ENCODE measurements around the gene LCN15. TPM values are rescaled to one million over a fixed set of nuclear protein-coding genes. Genes with fewer than 3 reads are reported as not detected.

Gene LCN15
- total and polyA plus RNA-seq, 4 donors: not detected

- TF ChIP-seq JUND (IDR thresholded peaks at IDR 0.05) (no peak), RXRA (IDR thresholded peaks at IDR 0.05) (no peak), GABPA (IDR thresholded peaks at IDR 0.05 in 1 of 2, conservative IDR thresholded peaks at IDR 0.05 in 1 of 2) (no peak), YY1 (IDR thresholded peaks at IDR 0.05) (no peak), ZBTB33 (IDR thresholded peaks at IDR 0.05) (no peak), RAD21 (IDR thresholded peaks at IDR 0.05) (peak; percentile 33 to 52), TAF1 (conservative IDR thresholded peaks at IDR 0.05) (no peak), FOXA1 (IDR thresholded peaks at IDR 0.05) (no peak), MAX (IDR thresholded peaks at IDR 0.05) (no peak), ATF3 (IDR thresholded peaks at IDR 0.05) (no peak), HNF4A (conservative IDR thresholded peaks at IDR 0.05) (peak in 1 of 2 donors; percentile 6), SP1 (IDR thresholded peaks at IDR 0.05) (no peak), CTCF (IDR thresholded peaks at IDR 0.05; ENCODE audit: low read depth, low read length, missing input control) (peak; percentile 48), NR2F2 (IDR thresholded peaks at IDR 0.05) (no peak)
- H3K36me3 ChIP-seq (ENCODE audit: control insufficient read depth in 4 of 4, insufficient read depth in 3 of 4, low read depth in 1 of 4, low read length in 3 of 4): peaks cover 15 to 33% (median 23%) of the 10 kb centered on the region in 4 donors
- no peaks in the 10 kb centered on the region for H3K27me3 ChIP-seq (ENCODE audit: control insufficient read depth in 4 of 4, insufficient read depth in 4 of 4, low read length in 3 of 4)
- H3K27ac ChIP-seq (ENCODE audit: low read depth in 1 of 2, low read length in 2 of 2): peak overlapping the region in 1 of 2 donors; percentile 85
- peak overlapping the region in 1 of 2 donors; percentile 53 for H3K9ac ChIP-seq (ENCODE audit: low read depth in 1 of 2, low read length in 2 of 2)
- H3K4me3 ChIP-seq (ENCODE audit: low read depth in 1 of 3, low read length in 3 of 3): peak overlapping the region; percentile 28 to 99 (median 70)
- peaks cover 0 to 54% (median 36%) of the 10 kb centered on the region in 4 donors for H3K4me1 ChIP-seq (ENCODE audit: control insufficient read depth in 4 of 4, insufficient read depth in 4 of 4, low read length in 3 of 4)
- no peaks in the 10 kb centered on the region for H3K9me3 ChIP-seq (ENCODE audit: control insufficient read depth in 4 of 4, low read length in 3 of 4)
- DNase-seq (ENCODE audit: low spot score): no peak
- WGBS: 14% methylated on average over 18 of the region's 18 CpGs
These were observed 37.6 kb downstream of the LCN15 start for GRCh38 chr9:136726631-136727191.

- Histone ChIP-seq H3K27me3 (ENCODE audit: control insufficient read depth in 4 of 4, insufficient read depth in 4 of 4, low read length in 3 of 4) (no peaks in the 10 kb centered on the region), H3K4me3 (ENCODE audit: low read depth in 1 of 3, low read length in 3 of 3) (peak overlapping the region in 1 of 3 donors; percentile 70), H3K9me3 (ENCODE audit: control insufficient read depth in 4 of 4, low read length in 3 of 4) (no peaks in the 10 kb centered on the region), H3K4me1 (ENCODE audit: control insufficient read depth in 4 of 4, insufficient read depth in 4 of 4, low read length in 3 of 4) (peaks cover 0 to 54% (median 36%) of the 10 kb centered on the region in 4 donors), H3K9ac (ENCODE audit: low read depth in 1 of 2, low read length in 2 of 2) (peak overlapping the region in 1 of 2 donors; percentile 3), H3K27ac (ENCODE audit: low read depth in 1 of 2, low read length in 2 of 2) (peak overlapping the region in 1 of 2 donors; percentile 11), H3K36me3 (ENCODE audit: control insufficient read depth in 4 of 4, insufficient read depth in 3 of 4, low read depth in 1 of 4, low read length in 3 of 4) (peaks cover 15 to 33% (median 23%) of the 10 kb centered on the region in 4 donors)
- DNase-seq (ENCODE audit: low spot score): no peak
- no peak for TF ChIP-seq TAF1 (conservative IDR thresholded peaks at IDR 0.05)
- WGBS: 40% methylated on average over 16 of the region's 16 CpGs
These were observed 38.2 kb downstream of the LCN15 start for GRCh38 chr9:136726118-136726517.

GRCh38 chr9:136725612-136726011, 38.7 kb downstream of the LCN15 start:
- Histone ChIP-seq H3K27me3 (ENCODE audit: control insufficient read depth in 4 of 4, insufficient read depth in 4 of 4, low read length in 3 of 4) (no peaks in the 10 kb centered on the region), H3K4me1 (ENCODE audit: control insufficient read depth in 4 of 4, insufficient read depth in 4 of 4, low read length in 3 of 4) (peaks cover 0 to 54% (median 36%) of the 10 kb centered on the region in 4 donors), H3K27ac (ENCODE audit: low read depth in 1 of 2, low read length in 2 of 2) (no peak overlapping the region), H3K9ac (ENCODE audit: low read depth in 1 of 2, low read length in 2 of 2) (peak overlapping the region in 1 of 2 donors; percentile 3), H3K9me3 (ENCODE audit: control insufficient read depth in 4 of 4, low read length in 3 of 4) (no peaks in the 10 kb centered on the region), H3K36me3 (ENCODE audit: control insufficient read depth in 4 of 4, insufficient read depth in 3 of 4, low read depth in 1 of 4, low read length in 3 of 4) (peaks cover 15 to 33% (median 23%) of the 10 kb centered on the region in 4 donors), H3K4me3 (ENCODE audit: low read depth in 1 of 3, low read length in 3 of 3) (no peak overlapping the region)
- no peak for DNase-seq (ENCODE audit: low spot score)
- no peak for TF ChIP-seq YY1 (IDR thresholded peaks at IDR 0.05)
- WGBS: 81% methylated on average over 10 of the region's 10 CpGs

All from liver (tissue), 9 donors.